ENCODE measurements around the gene ZNF211. TPM values are rescaled to one million over a fixed set of nuclear protein-coding genes. Genes with fewer than 3 reads are reported as not detected.

Gene ZNF211
- total RNA-seq, 1 experiment from 2014 or later = 17.6 TPM

DNA sequence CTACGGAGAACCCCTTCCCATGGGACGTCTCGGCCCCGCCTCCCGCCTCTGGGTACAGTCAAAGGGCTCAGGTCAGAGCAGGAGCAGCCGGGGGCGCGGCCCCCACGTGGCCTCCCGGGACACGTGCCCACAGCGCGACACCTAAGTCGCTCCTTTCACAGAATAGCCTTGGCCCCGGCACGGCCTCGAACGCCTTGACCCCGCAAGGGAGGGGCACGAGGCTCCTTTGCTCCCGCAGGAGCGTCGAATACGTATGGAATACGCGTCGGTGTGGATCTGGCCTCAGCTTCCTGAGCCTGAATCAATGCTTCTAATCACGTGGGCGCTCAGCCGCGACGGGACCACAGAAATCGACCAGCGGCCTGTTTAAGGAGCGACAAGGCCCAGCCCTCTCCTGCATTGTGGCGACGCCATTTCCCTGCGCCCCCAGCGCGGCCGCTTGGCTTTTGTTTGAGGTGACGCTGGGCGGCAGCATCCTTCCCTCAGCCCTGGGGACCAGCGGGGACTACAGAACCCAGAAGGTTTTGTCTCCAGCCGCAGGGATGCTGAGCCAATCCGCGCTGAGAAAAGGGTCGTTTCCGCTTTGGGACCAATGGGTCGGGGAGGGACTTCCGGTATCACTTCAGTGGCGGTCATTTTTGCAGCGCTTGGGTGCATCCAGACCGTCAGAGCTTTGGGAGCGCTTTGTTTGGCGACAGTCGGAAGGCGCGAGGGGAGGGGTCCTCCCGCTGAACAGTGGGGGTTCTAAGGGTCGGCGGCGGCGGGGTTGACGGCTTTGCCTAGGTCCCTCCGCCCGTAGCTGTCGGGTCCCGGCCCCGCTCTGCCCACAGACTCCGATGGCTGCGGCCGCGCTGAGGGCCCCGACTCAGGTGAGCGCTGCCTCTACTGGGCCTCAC is 49.2 kb upstream of the ZNF211 start, which contains the start of gene ZIK1 (continued):
- TF ChIP-seq ZNF532 (CRISPR knock-in tag; IDR thresholded peaks at IDR 0.05; ENCODE audit: borderline replicate concordance) (peak; percentile 26; the same call in 1 of the 2 replicates), ATF1 (CRISPR knock-in tag; IDR thresholded peaks at IDR 0.05) (peak; percentile 87; the same call in 1 of the 2 replicates), CDX4 (CRISPR knock-in tag; IDR thresholded peaks at IDR 0.05; ENCODE audit: borderline replicate concordance) (no peak), FOXJ3 (CRISPR knock-in tag; IDR thresholded peaks at IDR 0.05; ENCODE audit: borderline replicate concordance) (peak; percentile 80; the same call in 1 of the 2 replicates), GABPB1 (CRISPR knock-in tag; IDR thresholded peaks at IDR 0.05) (peak; percentile 48; the same call in 1 of the 2 replicates), NFE2L1 (CRISPR knock-in tag; IDR thresholded peaks at IDR 0.05) (peak; percentile 96), USF1 (CRISPR knock-in tag; IDR thresholded peaks at IDR 0.05) (peak; percentile 95), ELF4 (CRISPR knock-in tag; IDR thresholded peaks at IDR 0.05; ENCODE audit: low read depth) (peak; percentile 90; the same call in 1 of the 2 replicates), NFYB (CRISPR knock-in tag; conservative IDR thresholded peaks at IDR 0.05; ENCODE audit: low read depth) (peak; percentile 61), NR1H2 (CRISPR knock-in tag; IDR thresholded peaks at IDR 0.05) (peak; percentile 90; the same call in 1 of the 2 replicates), HMGA2 (CRISPR knock-in tag; IDR thresholded peaks at IDR 0.05) (no peak), FOXP4 (CRISPR knock-in tag; IDR thresholded peaks at IDR 0.05) (peak; percentile 96), ERG (CRISPR knock-in tag; IDR thresholded peaks at IDR 0.05) (no peak), RORB (CRISPR knock-in tag; IDR thresholded peaks at IDR 0.05) (no peak), ZNF512 (CRISPR knock-in tag; IDR thresholded peaks at IDR 0.05; ENCODE audit: borderline replicate concordance) (0 out of 2 replicates have a peak, but pooled peaks have one; percentile 66), IRF1 (CRISPR knock-in tag; IDR thresholded peaks at IDR 0.05) (peak; percentile 98), AR (CRISPR knock-in tag; IDR thresholded peaks at IDR 0.05) (no peak), NR3C1 (CRISPR knock-in tag; conservative IDR thresholded peaks at IDR 0.05; ENCODE audit: low read depth) (peak; percentile 64; the same call in 1 of the 2 replicates), FOXP1 (CRISPR knock-in tag; IDR thresholded peaks at IDR 0.05; ENCODE audit: borderline replicate concordance) (peak; percentile 99), ZNF416 (CRISPR knock-in tag; IDR thresholded peaks at IDR 0.05) (no peak)
- TF ChIP-seq, protein P1, sequence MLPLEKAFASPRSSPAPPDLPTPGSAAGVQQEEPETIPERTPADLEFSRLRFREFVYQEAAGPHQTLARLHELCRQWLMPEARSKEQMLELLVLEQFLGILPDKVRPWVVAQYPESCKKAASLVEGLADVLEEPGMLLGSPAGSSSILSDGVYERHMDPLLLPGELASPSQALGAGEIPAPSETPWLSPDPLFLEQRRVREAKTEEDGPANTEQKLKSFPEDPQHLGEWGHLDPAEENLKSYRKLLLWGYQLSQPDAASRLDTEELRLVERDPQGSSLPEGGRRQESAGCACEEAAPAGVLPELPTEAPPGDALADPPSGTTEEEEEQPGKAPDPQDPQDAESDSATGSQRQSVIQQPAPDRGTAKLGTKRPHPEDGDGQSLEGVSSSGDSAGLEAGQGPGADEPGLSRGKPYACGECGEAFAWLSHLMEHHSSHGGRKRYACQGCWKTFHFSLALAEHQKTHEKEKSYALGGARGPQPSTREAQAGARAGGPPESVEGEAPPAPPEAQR (CRISPR knock-in tag; IDR thresholded peaks at IDR 0.05) = no peak

All from WTC11 (cell line).